ENCODE data around the gene CELF4.

CELF4 gene

DNA sequence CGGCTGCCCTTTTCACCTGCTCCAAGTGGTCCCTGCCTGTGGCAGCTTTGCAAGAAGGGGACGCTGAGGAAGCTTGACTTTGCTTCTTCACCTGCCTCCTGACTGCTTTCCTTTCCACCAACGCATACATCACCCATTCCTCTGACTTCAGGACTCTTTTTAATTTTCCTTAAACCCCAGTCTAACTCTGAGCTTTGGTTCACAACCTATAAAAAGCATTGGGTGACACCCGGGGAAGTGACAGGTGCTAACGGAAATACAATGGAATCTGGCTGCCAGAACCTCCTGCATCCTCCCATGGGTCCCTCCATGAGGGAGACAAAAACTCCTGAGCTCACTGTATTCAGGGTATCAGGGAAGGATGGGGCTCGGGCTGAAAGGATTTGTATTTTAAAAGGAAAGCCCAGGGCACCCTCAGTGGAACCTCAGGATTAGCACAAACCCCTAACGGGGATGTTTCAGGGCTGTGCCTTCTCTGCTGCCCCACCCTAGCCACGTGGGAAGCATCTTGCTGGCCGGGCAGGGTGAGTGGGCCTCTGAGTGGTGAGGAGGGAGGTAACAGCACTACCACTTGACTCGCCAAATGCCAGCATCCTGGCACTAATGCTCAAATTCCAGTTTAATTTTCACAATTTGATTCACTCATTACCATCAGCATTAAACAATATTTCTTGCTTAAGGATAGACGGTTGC, 284.8 kb downstream of the CELF4 start:
- intact Hi-C loops (cut with DNase I) = no loop called here
- DNase-seq = peak in 1 of 10 donors; percentile 62

- DNase-seq = no peak
- intact Hi-C loops (cut with DNase I) = no loop called here
Measured at GRCh38 chr18:37277804-37278203, 287.8 kb downstream of the CELF4 start.

GRCh38 chr18:37276111-37276890, 289.3 kb downstream of the CELF4 start:
- intact Hi-C loops (cut with DNase I) = no loop called here
- DNase-seq = no peak

DNA sequence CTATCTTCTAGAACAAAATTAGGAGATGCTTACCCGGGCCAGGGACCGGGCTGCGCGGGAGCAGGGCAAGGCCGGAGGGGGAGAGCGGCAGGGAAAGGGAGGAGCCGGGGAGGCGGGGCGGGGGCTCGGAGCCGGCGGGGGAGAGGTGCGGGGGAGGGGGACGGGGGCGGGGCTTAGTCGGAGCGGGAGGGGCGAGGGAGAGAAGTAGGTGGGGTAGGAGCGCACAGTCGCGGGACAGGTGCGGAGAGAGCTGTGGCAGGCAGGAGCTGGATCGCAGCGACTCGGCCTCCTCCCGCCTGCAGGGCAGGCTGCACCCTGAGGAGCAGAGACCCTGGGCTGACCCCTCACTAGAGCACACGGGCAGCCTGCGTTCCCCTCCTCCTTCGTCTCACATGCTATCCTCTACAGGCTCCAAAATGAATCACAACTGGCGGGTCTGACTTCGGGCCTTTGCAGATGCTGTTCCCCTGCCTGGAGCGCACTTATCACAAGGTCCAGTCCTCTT, 290.3 kb downstream of the CELF4 start:
- intact Hi-C loops (cut with DNase I) = no loop called here
- DNase-seq = no peak

DNA sequence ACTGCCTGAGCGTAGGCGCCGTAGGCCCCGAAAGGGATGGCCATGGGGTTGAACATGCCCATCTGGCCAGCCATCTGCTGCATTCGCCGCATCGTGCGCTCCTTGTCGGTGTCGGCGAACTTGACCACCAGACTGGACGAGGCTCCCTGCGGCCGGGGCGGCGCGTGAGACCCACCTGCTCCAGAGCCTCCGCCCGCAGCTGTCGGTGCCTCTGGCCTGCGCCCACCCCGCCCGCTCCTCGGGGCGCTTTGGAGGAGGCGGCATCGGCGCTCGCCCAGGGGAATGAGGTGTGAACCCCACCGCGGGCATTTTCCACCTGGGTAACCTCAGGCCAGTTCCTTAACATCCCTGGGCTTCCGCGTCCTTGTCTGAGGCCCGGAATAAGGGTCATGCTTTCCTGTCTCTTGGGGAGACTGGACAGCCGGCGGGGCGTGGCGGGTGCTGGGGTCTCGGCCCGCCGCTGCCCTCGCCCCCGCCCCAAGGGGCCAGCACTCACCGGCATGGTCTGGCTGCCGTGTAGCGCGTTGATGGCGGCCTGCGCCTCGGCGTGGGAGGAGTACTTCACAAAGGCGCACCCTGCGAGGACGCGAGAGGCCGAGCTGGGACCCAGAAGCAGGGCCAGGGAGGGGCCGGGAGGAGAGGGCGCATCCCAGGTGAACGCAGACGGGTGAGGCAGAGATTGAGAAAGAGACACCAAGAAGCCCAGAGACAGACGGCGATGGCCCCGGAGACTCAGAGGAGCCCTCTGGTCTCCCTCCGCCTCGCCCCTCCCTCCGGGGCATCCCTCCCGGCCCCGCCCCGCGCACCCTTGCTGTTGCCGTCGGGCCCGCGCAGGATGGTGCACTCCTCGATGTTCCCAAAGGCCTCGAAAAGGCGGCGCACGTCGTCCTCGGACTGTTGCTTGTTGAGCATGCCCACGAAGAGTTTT, 291.0 kb downstream of the CELF4 start:
- peak in 1 of 10 donors; percentile 86 for DNase-seq
- intact Hi-C loops (cut with DNase I) = no loop called here

DNA sequence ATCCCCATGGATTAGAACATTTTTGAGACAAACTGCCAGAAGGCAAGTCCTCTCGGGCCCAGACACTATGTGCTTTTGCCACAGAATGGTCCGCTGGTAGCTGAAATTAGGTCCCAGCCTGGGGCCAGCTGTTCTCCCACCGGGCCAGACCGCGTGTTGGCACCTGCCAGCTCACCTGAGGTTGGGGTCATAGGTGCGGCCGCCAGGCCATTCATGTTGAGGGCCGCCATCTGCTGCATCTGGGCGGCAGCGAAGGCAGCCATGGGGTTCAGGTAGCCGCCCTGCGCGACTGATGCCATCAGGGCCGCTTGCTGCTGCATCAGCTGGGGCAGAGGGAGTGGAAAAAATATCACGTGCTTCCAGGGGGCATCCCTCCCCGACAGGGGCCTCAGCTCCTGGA, 292.8 kb downstream of the CELF4 start:
- no peak for DNase-seq
- intact Hi-C loops (cut with DNase I) = no loop called here

- no peak for DNase-seq
- intact Hi-C loops (cut with DNase I) = no loop called here
Measured at GRCh38 chr18:37272226-37272625, 293.4 kb downstream of the CELF4 start.

- intact Hi-C loops (cut with DNase I) = no loop called here
Measured at GRCh38 chr18:37270666-37271052, 294.9 kb downstream of the CELF4 start.

GRCh38 chr18:37270038-37270665, 295.4 kb downstream of the CELF4 start:
- DNase-seq = peak in 3 of 10 donors; percentile 32 to 85 (median 40)
- intact Hi-C loops (cut with DNase I) = no loop called here

More at GRCh38 chr18:37270666-37271052, 294.9 kb downstream of the CELF4 start:
- peak in 1 of 10 donors; percentile 78 for DNase-seq

- peak in 1 of 10 donors; percentile 71 for DNase-seq
- intact Hi-C loops (cut with DNase I) = no loop called here
Measured at GRCh38 chr18:37266290-37266689, 299.3 kb downstream of the CELF4 start.

DNA sequence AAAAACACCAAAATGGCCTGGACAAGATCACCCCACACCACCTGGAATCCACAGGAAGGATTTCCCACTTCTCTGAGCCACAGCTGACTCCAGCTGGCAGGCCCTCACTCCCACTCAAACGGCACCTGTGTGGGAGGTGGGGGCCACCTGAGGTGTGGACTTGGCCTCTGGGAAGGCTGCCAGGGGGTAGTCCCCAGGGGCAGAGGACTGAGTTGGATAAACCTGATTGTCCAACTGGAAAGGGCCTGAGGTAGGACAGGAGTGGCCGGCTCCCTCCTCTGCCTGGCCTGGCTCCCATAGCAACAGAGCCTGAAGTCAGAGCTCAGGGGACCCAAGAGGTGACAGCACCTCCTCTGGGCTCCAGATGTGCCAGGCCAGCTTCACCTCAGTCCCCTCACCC, 300.2 kb downstream of the CELF4 start:
- intact Hi-C loops (cut with DNase I) = no loop called here
- DNase-seq = peak in 2 of 10 donors; percentile 66 to 70

GRCh38 chr18:37264956-37265355, 300.6 kb downstream of the CELF4 start:
- DNase-seq = peak in 1 of 10 donors; percentile 32
- intact Hi-C loops (cut with DNase I) = no loop called here

DNA sequence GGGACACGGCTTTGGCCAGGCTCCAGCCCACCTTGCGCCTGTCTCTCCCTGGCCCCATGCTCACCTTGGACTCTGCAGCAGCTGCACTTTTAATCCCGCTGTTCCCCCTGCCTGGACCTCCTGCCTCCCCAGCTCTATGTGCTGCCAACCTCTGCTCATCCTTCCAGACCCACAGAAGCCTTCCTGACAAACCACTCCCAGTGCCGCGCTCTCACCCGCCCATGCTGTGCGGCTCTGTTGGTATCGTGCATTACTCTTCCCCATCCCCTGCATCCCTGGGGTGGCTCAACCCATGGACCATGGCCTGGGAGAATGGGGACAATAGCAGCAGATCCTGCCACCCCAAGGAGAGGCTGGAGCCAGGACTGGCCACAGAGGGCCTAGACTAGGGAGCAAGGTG, 303.6 kb downstream of the CELF4 start:
- DNase-seq = peak in 2 of 10 donors; percentile 49 to 64
- intact Hi-C loops (cut with DNase I) = no loop called here

GRCh38 chr18:37261246-37261840, 304.3 kb downstream of the CELF4 start:
- intact Hi-C loops (cut with DNase I) = no loop called here
- DNase-seq = peak in 2 of 10 donors; percentile 73 to 86

DNA sequence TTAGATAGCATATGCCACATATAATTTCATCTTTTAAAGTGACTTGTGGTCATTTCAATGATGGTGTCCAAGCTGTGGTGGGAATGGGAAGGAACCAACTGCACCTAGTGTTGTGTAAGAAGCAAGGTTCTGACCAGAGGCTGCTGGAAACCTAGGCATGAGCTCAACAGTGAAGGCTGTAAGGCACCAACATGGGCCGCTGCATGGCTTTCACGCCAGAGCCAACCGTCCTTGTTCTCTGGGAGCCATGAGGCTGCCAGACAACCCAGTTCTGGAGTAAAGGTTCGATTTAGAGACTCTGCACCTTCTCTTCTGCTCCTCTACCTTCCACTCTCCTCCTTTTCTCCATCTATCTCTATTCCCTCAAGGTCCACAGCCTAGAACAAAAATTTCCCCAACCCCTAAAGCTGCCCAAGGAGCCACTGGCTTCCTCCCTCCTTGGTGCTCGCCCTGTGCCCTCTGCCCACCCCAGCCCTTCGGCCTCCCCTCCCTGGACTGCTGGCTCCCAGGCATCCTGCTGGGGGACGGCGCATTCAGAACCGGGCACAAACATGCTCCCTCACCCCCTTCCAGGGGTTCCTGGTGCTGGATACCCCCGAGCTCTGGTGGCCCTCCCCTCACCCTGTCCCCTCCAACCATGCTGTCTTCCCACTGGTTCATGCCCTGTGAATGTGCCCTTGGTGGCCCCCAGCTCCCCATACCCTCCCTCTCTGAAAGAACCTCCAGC, 305.1 kb downstream of the CELF4 start:
- intact Hi-C loops (cut with DNase I) = no loop called here
- DNase-seq = peak in 1 of 10 donors; percentile 70

- DNase-seq = peak in 2 of 10 donors; percentile 71 to 88
- intact Hi-C loops (cut with DNase I) = no loop called here
Measured at GRCh38 chr18:37259711-37260110, 305.9 kb downstream of the CELF4 start.

DNA sequence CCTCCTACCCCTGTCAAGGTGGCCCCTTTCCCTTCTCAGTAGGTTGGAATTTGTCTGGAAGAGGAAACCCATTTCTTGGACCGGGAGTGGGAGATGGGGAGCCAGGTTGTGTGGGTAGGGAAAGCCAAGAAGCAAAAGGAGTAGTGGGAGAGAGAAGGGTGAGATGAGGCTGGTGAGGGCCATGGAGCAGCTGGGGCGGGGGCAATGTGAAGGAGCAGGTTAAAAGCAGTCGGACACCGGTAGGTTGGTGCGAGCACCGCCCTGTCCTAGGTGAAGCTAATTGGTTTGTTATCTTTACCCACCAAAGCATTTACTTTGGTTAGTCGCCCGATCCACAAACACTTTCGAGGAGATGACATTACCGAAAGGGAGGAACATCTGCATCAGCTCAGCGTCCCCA, 306.8 kb downstream of the CELF4 start:
- intact Hi-C loops (cut with DNase I) = no loop called here
- DNase-seq = peak in 1 of 10 donors; percentile 45

DNA sequence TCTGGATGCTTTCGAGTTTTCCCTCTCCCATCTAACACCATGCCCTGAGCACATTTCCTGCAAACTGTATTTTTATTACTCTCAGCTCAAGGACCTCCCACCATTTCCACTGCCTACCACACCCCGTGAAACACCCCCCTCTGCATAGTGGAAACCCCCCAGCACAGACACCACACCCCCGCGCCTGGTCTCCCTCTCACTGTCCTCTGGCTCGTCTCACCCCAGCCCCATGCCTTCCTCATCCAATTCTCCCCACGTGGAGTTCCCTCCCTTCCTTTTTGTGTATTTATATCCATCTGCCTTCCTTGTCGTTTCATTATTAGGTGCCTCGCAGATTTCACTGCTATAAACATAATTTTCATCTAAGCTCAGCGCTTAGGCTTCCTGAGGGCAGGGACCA, 307.5 kb downstream of the CELF4 start:
- intact Hi-C loops (cut with DNase I) = no loop called here
- DNase-seq = peak in 1 of 10 donors; percentile 57

GRCh38 chr18:37254973-37255372, 310.6 kb downstream of the CELF4 start:
- no peak for DNase-seq
- intact Hi-C loops (cut with DNase I) = no loop called here

Measured in posterior cingulate gyrus (tissue), 11 donors.